Embryonic facial prominence (tissue), 1 donor: ENCODE results near the gene PKMYT1.

Experiments
- DNase-seq: peaks from one replicate; pipeline ENCODE4 v3.0.0-alpha.2; 2016; ENCODE audit errors: extremely low spot score

Gene PKMYT1

DNA sequence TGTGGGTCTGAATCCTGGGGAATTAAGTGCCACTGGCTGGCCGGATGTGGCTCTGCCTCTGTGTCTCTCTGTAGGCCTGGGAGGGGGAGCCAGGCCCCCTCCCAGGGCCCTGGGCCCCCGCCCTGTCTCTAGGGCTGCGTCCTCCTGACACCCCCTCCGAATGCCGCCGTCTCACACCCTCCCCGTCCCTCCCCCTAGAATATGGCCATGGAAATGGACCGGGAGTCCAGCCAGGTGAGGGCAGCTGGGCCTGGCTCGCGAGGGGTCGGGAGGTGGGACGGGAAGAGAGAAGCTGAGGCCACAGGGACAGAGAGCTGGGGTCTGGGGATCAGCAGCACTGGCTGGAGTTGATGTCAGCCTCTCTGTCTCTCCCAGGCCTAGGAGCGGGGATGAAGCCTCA, 16.1 kb upstream of the PKMYT1 start:
- DNase-seq, result no peak

DNA sequence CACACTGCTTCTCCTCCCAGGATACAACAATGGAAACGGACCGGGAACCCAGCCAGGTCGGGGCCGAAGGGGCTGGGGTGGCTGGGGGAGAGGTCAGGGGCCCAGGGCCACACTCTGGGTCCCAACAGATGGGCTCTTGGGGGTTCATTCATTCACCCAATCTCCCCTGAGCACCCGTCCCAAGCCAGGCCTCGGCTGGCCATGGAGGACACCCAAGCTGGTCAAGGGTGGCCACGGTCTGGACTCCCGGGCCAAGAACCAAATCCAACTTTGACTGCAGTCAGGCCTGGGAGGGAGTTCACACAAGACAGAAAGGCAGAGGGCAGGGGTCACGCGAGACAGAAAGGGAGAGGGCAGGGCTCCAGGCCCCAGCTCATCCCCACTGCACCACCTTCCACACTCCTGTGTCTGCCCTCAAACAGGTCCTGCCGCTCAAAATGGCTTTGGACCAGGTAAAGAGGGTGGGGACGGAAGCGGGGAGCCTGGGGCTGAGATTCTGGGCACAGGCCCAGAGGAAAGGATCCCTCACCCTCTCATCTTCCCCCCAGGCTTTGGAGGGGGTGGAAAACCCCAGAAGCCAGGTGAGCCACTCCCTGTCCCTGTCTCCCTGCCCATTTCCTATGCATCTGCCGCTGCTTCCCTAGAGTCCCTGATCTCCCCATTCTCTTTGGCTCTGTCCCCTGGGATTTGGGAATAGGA, 12.3 kb upstream of the PKMYT1 start:
- no peak for DNase-seq

DNA sequence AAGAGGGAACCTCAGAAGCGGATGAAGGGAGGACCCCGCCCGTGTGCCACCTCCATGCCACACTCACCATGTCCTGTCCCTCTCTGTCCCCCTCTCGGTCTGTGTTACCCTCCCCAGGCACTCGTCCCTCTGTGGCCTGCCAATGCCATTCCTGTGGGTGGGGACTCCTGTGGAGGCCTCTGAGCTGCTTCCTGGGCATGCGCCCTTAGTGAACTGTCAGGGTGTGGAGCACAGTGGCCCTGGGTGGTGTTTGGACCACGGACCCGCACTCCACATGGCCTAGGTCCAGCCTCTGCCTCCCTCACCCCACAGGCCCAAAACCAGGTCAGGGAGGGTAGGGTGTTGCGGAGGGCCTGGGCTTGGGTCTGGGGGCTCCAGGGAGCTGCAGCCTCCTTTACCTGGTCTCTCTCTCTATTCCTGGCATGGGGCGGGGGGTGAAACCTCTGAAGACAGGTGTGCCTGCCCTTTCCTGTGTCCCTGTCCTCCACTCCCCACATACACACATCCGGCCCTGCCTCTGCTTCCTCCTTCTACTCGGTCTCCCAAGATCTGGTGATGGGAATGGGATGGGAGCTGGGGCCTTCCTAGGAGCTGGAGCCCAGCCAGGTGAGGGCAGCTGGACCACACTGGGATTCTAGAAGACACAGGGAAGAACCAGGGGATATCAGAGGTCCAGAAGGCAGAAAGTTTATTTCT, 11.5 kb upstream of the PKMYT1 start:
- no peak for DNase-seq

DNA sequence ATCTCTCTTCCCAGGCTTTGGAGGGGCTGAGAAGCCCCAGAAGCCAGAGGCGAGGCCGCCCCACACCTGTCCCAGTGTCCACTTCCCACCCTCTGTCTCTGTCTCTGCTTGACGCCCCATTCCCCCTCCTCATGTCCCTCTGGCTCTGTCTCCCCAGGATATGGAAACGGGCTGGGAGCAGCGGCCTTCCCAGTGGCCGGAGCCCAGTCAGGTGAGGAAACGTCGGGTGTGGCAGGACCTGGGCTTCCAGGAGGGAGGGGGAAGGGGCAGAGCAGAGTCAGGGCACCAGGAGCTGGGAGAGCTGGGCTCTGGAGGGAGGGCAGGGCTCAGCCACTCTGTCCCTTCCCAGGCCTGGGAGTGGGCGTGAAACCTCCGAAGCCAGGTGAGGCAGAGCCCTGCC, 10.6 kb upstream of the PKMYT1 start:
- DNase-seq, result no peak

DNA sequence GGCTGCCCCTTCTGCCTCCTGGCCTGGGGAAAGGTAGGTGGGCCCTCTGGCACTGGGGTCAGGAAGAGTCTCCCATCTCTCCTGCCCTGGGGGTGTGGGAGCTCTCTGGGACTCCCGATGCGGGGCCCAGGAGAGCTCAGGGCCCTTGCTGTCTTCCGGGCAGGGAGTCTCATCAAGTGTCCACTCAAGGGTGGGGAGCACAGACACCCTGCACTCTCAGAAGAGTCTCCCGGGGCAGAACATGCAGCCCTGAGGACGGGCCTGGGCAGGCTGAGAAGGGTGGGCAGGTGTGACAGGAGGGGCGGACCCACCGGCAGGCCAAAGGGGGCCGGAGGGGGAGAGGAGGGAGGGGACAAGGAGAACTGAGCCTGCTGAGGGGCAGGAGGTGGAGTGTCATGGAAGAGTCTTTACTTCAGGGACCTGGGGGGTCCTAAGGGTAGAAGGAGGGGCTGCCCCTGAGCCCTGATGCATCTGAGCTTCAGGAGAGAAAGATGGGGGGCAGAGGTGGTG, 8.4 kb upstream of the PKMYT1 start:
- no peak for DNase-seq

DNA sequence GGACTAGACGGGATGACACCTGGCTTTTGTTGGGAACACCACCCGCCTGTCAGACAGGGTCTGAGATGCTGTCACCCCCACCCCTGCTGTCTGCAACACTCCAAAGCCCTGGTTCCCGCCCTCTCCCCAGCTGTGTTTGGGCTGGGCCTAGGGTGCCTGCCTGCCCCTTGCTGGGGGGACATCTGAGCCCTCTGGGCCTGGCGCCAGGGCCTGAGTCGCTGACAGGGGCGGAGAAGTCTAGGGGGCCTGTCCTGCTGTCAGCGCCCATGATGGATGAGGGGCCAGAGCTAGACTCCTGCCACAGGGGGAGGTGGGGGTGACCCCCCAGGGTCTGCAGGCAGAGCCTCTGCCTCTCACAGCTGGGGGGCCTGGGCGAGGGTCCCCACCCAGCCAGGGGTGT, 7.6 kb upstream of the PKMYT1 start:
- DNase-seq, result no peak

DNA sequence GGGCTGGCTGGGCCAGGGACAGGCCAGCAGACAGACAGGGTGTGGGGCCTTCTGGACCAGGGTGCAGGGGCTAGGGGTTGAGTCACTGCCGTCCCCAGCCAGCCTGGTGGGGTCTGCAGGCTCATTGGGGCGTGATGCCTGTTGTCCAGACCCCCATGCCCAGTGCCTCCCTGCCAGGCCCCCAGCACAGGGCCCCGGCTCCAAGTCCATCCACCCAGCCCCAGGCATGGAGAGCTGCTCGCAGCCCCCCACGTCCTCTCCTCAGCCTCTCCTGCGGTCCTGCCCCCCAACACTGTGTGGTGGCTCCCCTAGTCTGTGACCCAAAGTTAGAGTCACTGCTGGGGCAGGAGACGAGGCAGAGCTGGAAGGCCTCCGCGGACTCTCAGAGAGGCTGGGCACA, 7.0 kb upstream of the PKMYT1 start:
- DNase-seq, result no peak

- no peak for DNase-seq
These were observed 6.5 kb upstream of the PKMYT1 start for GRCh38 chr16:2986623-2987188.

- no peak for DNase-seq
These were observed 5.7 kb upstream of the PKMYT1 start for GRCh38 chr16:2985893-2986355.

DNA sequence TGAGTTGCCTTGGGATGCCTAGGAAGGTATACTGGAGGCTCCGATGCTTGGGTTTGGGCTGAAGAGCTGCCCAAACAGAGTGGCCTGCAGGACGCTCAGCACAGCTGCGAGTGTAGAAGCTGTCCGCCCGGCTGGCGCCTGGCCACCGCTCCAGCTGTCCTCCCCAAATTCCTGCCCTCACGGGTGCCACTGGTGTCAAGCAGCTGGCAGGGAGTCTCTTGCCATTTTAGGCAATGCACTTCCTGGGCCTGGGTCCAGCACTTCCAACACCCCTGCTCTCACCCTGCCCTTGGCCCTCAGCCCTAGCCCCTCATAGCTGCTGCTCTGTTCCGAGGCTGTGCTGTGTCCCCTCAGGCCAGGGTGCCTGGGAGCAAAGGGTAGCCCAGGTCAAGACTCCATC, 5.2 kb upstream of the PKMYT1 start:
- DNase-seq, result no peak

DNA sequence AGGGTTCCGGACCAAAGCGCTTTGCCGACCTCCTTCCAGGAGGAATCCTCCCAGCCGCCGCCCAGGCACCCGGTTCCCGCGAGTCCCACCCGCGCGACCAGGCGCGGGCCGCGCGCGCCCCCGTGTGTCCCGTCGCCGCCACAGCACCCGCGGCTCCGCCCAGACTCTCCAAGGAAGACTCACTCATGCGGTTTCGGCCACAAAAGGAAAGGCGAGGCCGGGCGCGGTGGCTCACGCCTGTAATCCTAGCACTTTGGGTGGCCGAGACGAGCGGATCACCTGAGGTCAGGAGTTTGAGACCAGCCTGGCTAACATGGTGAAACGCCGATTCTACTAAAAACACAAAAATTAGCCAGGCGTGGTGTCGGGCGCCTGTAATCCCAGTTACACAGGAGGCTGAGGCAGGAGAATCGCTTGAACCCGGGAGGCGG, 3.5 kb upstream of the PKMYT1 start:
- DNase-seq, result peak; percentile 32

DNA sequence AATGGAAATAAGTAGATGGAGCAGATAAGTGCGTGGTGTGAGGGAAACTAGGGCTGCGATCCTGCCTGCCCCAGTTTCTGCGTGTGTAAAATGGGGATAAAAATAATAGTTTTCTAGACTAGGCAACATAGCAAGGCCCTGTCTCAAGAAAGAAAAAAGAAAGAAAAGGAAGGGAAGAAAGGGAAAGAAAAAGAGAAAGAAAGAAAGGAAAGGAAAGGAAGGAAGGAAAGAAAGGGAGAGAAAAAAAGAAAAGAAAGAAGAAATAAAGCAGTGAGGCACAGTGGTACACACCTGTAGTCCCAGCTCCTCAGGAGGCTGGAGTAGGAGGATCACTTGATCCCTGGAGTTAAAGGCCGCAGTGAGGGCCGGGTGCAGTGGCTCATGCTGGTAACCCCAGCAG, 2.2 kb upstream of the PKMYT1 start:
- DNase-seq, result no peak

DNA sequence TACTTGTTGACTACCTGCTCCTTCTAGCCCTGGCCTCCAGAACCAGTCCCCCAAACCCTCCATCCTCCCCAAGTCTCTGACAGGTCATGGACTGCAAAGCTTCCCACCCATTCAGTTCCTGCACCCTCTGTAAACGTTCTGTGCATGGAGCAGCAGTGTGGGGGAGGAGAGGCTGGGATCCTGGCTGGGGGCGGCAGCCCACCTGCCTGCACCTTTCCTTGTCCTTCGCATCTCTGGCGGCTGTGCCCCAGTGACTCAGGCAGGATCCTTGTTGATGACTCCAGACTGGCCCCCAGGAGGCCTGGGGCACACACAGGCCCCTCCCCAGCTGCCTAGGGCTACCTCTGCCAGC, 1.6 kb upstream of the PKMYT1 start:
- DNase-seq, result no peak

DNA sequence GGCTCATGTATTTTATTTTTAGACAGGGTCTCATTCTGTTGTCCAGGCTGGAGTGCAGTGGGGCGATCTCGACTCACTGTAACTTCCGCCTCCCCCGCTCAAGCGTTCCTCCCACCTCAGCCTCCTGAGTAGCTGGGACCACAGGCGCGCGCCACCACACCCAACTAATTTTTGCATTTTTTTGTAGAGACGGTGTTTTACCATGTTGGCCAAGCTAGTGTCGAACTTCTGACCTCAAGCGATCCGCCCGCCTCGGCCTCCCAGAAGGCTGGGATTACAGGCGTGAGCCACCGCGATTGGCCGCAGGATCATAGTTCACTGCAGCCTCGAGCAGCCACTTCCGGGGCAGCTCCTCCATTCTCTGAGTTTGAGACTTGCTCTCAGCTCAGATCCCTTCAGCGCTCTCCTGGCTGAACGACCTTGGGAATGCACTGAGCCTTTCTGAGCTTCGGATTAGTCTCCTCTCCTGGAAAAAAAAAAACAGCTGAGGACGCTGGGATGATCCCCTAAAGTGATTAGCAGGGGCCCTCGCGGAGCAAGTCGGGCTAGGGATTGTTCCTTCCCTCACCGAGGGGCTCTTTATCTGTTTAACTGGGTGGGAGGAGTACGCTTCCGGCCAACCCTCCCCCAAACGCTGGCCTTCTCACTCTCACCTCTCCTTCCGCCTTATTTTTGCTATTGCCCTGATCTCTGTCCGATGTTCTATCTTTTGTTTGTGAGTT, 1.1 kb upstream of the PKMYT1 start:
- no peak for DNase-seq

GRCh38 chr16:2979669-2980226, 498 bp downstream of the PKMYT1 start:
- no peak for DNase-seq

DNA sequence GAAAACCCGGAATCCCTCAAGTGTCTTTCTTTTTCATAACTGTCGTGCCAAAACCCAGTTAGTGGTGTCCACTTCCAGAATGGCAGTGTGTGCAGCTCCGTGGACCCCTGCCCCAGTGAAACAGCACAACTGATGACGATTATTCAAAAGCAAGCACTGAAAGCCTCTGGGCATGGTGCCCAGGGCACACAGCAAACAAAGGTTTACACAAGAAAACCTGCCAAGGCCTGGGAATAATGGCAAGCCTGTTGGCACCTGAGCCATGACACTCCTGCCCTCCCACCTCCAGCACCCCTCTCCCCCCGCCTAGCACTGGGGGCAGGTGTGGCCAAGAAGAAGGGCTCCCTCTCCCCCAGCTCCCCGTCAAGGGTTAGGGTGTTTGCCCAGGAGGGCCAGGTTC, 2.8 kb downstream of the PKMYT1 start:
- no peak for DNase-seq

- no peak for DNase-seq
These were observed 3.6 kb downstream of the PKMYT1 start for GRCh38 chr16:2976673-2977072.

DNA sequence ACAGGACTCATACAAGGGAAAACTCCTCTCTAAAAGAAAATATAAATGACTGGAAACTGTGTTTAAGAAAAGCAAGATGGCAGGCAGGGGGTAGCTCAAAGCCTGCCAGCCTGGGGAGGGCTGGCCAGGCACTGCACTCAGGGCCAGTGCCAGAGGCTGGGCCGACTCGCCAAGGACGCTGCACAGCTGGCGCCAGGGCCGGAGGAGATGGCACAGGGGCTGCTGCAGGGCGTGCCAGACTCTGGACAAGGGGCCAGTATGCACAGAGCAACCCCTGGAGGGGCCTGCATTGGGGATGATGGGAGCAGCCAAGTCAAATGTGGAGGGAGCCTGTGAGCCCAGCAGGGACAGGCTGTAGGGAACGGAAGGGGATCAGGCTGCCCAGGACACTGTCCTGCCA, 4.0 kb downstream of the PKMYT1 start:
- DNase-seq, result no peak

DNA sequence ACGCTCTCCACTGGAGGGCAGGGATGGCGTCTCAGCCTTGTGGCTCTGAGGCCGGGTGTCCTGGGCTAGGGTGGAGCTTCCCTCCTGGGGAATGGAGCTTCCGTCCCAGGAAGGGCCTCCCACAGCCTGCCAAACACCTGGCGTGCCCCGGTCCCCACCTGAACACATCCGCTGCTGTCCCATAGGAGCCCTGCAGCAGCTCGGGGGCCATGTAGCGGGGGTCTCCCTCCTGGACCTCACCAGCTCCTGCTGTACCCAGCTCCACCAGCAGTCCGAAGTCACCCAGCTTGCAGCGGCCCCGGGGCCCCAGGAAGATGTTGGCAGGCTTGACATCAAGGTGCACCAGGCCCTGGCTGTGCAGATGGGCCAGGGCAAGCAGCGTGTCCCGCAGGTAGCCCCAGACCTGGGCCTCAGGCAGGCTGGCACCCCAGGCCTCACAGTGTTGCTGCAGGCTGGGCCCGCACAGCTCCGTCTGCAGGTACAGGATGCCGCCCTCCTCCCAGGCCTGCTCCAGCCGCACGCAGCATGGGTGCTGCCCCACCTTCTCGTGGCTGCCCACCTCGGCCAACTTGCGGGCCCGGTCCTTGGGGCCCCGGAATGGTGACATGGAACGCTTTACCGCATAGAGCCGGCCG, 5.0 kb downstream of the PKMYT1 start:
- DNase-seq, result no peak

DNA sequence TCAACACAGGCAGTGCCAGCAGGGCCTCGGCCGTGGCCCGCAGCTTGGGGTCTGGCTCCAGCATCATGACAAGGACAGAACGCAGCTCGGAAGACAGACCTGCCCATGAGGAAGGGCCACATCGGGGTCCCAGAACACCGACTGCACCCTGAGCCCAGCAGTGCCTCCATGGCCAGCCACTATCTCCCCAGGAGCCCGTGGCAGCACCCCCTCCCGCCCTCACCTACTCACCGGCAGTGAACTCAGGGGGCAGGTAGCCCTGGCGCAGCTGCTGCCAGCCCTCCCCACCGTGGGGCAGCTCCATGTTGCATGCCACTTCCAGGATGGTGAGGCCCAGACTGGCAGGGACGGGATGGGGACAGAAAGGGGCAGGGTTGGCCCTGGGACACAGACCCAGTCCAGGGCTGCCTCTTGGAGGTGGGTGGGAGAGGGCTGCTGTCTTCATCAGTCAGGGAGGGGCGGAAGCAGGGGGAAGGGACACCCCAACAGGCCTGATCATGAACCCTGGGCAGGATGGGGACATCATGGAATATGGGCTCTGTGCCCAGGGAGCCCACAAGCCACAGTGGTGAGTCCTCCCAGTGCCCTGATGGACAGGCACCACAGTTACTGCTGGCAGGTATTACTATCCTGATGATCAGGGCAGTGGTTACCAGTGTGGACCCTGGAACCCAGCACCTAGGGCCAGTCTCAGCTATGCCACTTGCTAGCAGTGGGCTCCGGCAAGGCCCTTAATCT, 5.8 kb downstream of the PKMYT1 start:
- no peak for DNase-seq
